A549 (cell line): Measurements from ENCODE around the gene TRAPPC4.

ENCODE experiments used
- CTCF ChIP-seq: fragments of >200 bp; sonication (Bioruptor Twin); formaldehyde crosslinking; IDR thresholded peaks from 3 replicates; pipeline ENCODE4 v1.5.1; 2016
- EHF ChIP-seq: fragments of 250-450 bp; sonication (Bioruptor Pico); IDR thresholded peaks from 2 replicates; pipeline ENCODE4 v1.5.0; 2020; ENCODE audit warnings: mild to moderate bottlenecking
- EP300 ChIP-seq, 2 experiments: fragments of >200 bp; sonication (Bioruptor Twin); formaldehyde crosslinking; IDR thresholded peaks; 2 replicates in 1 of 2; 3 replicates in 1 of 2; pipeline ENCODE4 v1.6.1; 2016 to 2017
- MYC ChIP-seq: IDR thresholded peaks from 2 replicates; pipeline ENCODE4 v1.6.1; 2012; ENCODE audit warnings: mild to moderate bottlenecking, inconsistent platforms, low read length, improper control_type of control experiment, borderline replicate concordance
- POLR2A ChIP-seq: IDR thresholded peaks from 2 replicates; pipeline ENCODE4 v1.6.1; 2012; ENCODE audit warnings: mild to moderate bottlenecking, low read length
- REST ChIP-seq: fragments of 200-600 bp; sonication (generic); IDR thresholded peaks from 2 replicates; pipeline ENCODE4 v1.6.1; 2016; ENCODE audit warnings: antibody characterized with exemption, mild to moderate bottlenecking, moderate library complexity

- TF ChIP-seq POLR2A (no peak), CTCF (no peak), REST (no peak), EHF (CRISPR knock-in tag) (no peak), EP300 (IDR thresholded peaks at IDR 0.05) (no peak), MYC (no peak)
These were observed 5.2 kb downstream of the TRAPPC4 start for GRCh38 chr11:119023741-119024140.
